ENCODE measurements around the gene LAMA3. TPM values are rescaled to one million over a fixed set of nuclear protein-coding genes. Genes with fewer than 3 reads are reported as not detected.
A peak's percentile ranks its signal among the peaks of the same experiment; 100 is the strongest.

Gene LAMA3
- polyA plus RNA-seq, 1 of the 3 experiments (the other 2 are of a cell fraction) = 3.5 TPM

GRCh38 chr18:23690505-23691068 lies 1.3 kb downstream of the LAMA3 start:
- Histone ChIP-seq H3K27ac (ENCODE audit: low read depth in 2 of 2, low read length in 1 of 2) (no peak overlapping the region), H3K9me3 (no peaks in the 10 kb centered on the region), H2AFZ (ENCODE audit: low read depth) (no peak overlapping the region), H3K9ac (no peak overlapping the region), H3K27me3 (ENCODE audit: insufficient read depth) (no peaks in the 10 kb centered on the region), H3K9me2 (no peaks in the 10 kb centered on the region), H3K79me2 (ENCODE audit: insufficient read depth) (no peaks in the 10 kb centered on the region), H3K4me2 (no peak overlapping the region), H4K20me1 (ENCODE audit: insufficient read depth) (no peaks in the 10 kb centered on the region), H3K4me3 (ENCODE audit: low read depth in 2 of 2, low read length in 1 of 2) (peak overlapping the region in 1 of 2 experiments; percentile 60; a peak in 1 of 4 replicates), H3K36me3 (replicated peaks in 1 of 2; ENCODE audit: control insufficient read depth in 1 of 2, insufficient read depth in 2 of 2, low read length in 1 of 2) (no peaks in the 10 kb centered on the region), H3F3A (replicated peaks; ENCODE audit: insufficient read depth) (no peaks in the 10 kb centered on the region), H3K4me1 (ENCODE audit: control insufficient read depth in 1 of 2, insufficient read depth in 2 of 2, low read depth in 1 of 2, low read length in 1 of 2) (peaks cover 6 to 13% of the 10 kb centered on the region in 2 experiments; a peak in 2 of 4 replicates)
- CTCF ChIA-PET = interaction anchor here (1.8 to 5.2 kb wide), 3 partner anchors 11 to 68 kb away, joined by 7 to 38 read pairs (median 8); no protein-coding TSS in a partner anchor
- TF ChIP-seq ELF1 (IDR thresholded peaks at IDR 0.05) (no peak), NRF1 (IDR thresholded peaks at IDR 0.05; ENCODE audit: low read depth, low read length) (no peak), FOXM1 (IDR thresholded peaks at IDR 0.05; ENCODE audit: low read depth) (no peak), TEAD4 (IDR thresholded peaks at IDR 0.05; ENCODE audit: borderline replicate concordance, insufficient read depth) (no peak), PBX3 (IDR thresholded peaks at IDR 0.05) (no peak), FOSL2 (IDR thresholded peaks at IDR 0.05; ENCODE audit: borderline replicate concordance, low read depth) (no peak), MEF2A (IDR thresholded peaks at IDR 0.05; ENCODE audit: borderline replicate concordance, low read depth) (no peak), USF1 (IDR thresholded peaks at IDR 0.05; ENCODE audit: borderline replicate concordance, low read depth) (no peak), SIN3A (IDR thresholded peaks at IDR 0.05; ENCODE audit: borderline replicate concordance, low read depth, low read length) (no peak), POLR2AphosphoS5 (IDR thresholded peaks at IDR 0.05; ENCODE audit: low read depth, low read length) (no peak), CTCF (IDR thresholded peaks at IDR 0.05) (no peak)
- DNase-seq = peak; percentile 41
- POLR2A ChIA-PET = no interaction called here
- 74% methylated on average over 17 of the region's 21 CpGs for WGBS (ENCODE audit: low lambda C conversion rate)

GRCh38 chr18:23693846-23694245 lies 4.6 kb downstream of the LAMA3 start:
- H3K4me1 ChIP-seq (ENCODE audit: control insufficient read depth in 1 of 2, insufficient read depth in 2 of 2, low read depth in 1 of 2, low read length in 1 of 2) = peaks cover 6 to 10% of the 10 kb centered on the region in 2 experiments; a peak in 2 of 4 replicates
- no peaks in the 10 kb centered on the region for H3K9me3 ChIP-seq
- H3F3A ChIP-seq (replicated peaks; ENCODE audit: insufficient read depth) = no peaks in the 10 kb centered on the region
- H3K9ac ChIP-seq = no peak overlapping the region
- ChIA-PET POLR2A (no interaction called here), CTCF (interaction anchor here (1.3 to 5.2 kb wide), 2 partner anchors 10 to 72 kb away, joined by 3 to 38 read pairs; no protein-coding TSS in a partner anchor)
- H4K20me1 ChIP-seq (ENCODE audit: insufficient read depth) = no peaks in the 10 kb centered on the region
- no peaks in the 10 kb centered on the region for H3K36me3 ChIP-seq (replicated peaks in 1 of 2; ENCODE audit: control insufficient read depth in 1 of 2, insufficient read depth in 2 of 2, low read length in 1 of 2)
- H3K4me2 ChIP-seq = no peak overlapping the region
- no peak overlapping the region for H2AFZ ChIP-seq (ENCODE audit: low read depth)
- peak; percentile 19 for DNase-seq
- H3K27me3 ChIP-seq (ENCODE audit: insufficient read depth) = no peaks in the 10 kb centered on the region
- no peaks in the 10 kb centered on the region for H3K79me2 ChIP-seq (ENCODE audit: insufficient read depth)
- H3K27ac ChIP-seq (ENCODE audit: low read depth in 2 of 2, low read length in 1 of 2) = no peak overlapping the region
- WGBS (ENCODE audit: low lambda C conversion rate) = 83% methylated on average over 2 of the region's 2 CpGs
- H3K9me2 ChIP-seq = no peaks in the 10 kb centered on the region
- H3K4me3 ChIP-seq (ENCODE audit: low read depth in 2 of 2, low read length in 1 of 2) = no peak overlapping the region
- no peak for TF ChIP-seq RXRA (IDR thresholded peaks at IDR 0.05; ENCODE audit: borderline replicate concordance, low read depth)
- no peak for TF ChIP-seq YY1 (IDR thresholded peaks at IDR 0.05; ENCODE audit: low read depth)
- TF ChIP-seq MEF2A (IDR thresholded peaks at IDR 0.05; ENCODE audit: borderline replicate concordance, low read depth) = no peak
- no peak for TF ChIP-seq FOSL2 (IDR thresholded peaks at IDR 0.05; ENCODE audit: borderline replicate concordance, low read depth)
- TF ChIP-seq NFIC (IDR thresholded peaks at IDR 0.05; ENCODE audit: borderline replicate concordance) = no peak
- TF ChIP-seq PBX3 (IDR thresholded peaks at IDR 0.05) = no peak
- no peak for TF ChIP-seq RCOR1 (IDR thresholded peaks at IDR 0.05; ENCODE audit: low read length)
- no peak for TF ChIP-seq MXI1 (IDR thresholded peaks at IDR 0.05; ENCODE audit: low read depth, low read length)
- no peak for TF ChIP-seq FOXM1 (IDR thresholded peaks at IDR 0.05; ENCODE audit: low read depth)
- no peak for TF ChIP-seq CTCF (IDR thresholded peaks at IDR 0.05)
- TF ChIP-seq IRF3 (IDR thresholded peaks at IDR 0.05; ENCODE audit: low read depth, low read length) = no peak
- no peak for TF ChIP-seq MAX (IDR thresholded peaks at IDR 0.05; ENCODE audit: low read depth)

Measured in SK-N-SH (cell line).